H1 (cell line): ENCODE measurements around the gene SP4. TPM values are rescaled to one million over a fixed set of nuclear protein-coding genes. Genes with fewer than 3 reads are reported as not detected.

ENCODE experiments used
- ASH2L ChIP-seq: fragments of 200-600, 300-600 bp; sonication (generic); IDR thresholded peaks from one replicate; pipeline ENCODE4 v1.7.1; 2017; ENCODE audit warnings: low read length
- CHD1 ChIP-seq: IDR thresholded peaks from 2 replicates; pipeline ENCODE4 v1.6.1; 2012; ENCODE audit warnings: low read depth, low read length, improper control_type of control experiment
- EZH2 ChIP-seq: fragments of 200-600 bp; sonication (generic); IDR thresholded peaks from 2 replicates; pipeline ENCODE4 v1.7.1; 2012; ENCODE audit warnings: low read depth, mild to moderate bottlenecking, moderate library complexity, low read length, inconsistent platforms; ENCODE audit not compliant: severe bottlenecking
- GABPA ChIP-seq: IDR thresholded peaks from 2 replicates; pipeline ENCODE4 v1.6.1; 2011; ENCODE audit warnings: mild to moderate bottlenecking, low read length, moderate library complexity, borderline replicate concordance; ENCODE audit not compliant: insufficient read depth
- POU5F1 ChIP-seq: IDR thresholded peaks from 2 replicates; pipeline ENCODE4 v1.6.1; 2011; ENCODE audit warnings: low read depth, mild to moderate bottlenecking, low read length, moderate library complexity
- RNF2 ChIP-seq: fragments of 200-900, 300-1000 bp; sonication (generic); IDR thresholded peaks from 2 replicates; pipeline ENCODE4 v1.7.1; 2016; ENCODE audit warnings: borderline replicate concordance, low read depth, mild to moderate bottlenecking, antibody characterized with exemption, low read length; ENCODE audit not compliant: poor library complexity, severe bottlenecking; ENCODE audit errors: missing control alignments
- SIX5 ChIP-seq: IDR thresholded peaks from 2 replicates; pipeline ENCODE4 v1.6.1; 2011; ENCODE audit warnings: mild to moderate bottlenecking, low read depth, low read length
- SRF ChIP-seq: IDR thresholded peaks from 2 replicates; pipeline ENCODE4 v1.6.1; 2011; ENCODE audit warnings: mild to moderate bottlenecking, low read depth, low read length, moderate library complexity
- polyA plus RNA-seq, 7 experiments: library from polyadenylated mRNA; depleted of rRNA in 3 of 7; stranded (reverse) in 5 of 7; unstranded in 2 of 7; fragments of >200 nt in 5 of 7; fragments of 200-250 nt in 2 of 7; gene quantifications; 1 replicate in 5 of 7; 2 replicates in 1 of 7; 4 replicates in 1 of 7; pipeline versions ENCODE4 v1.2.1 to v1.2.3, GENCODE V29; 2011 to 2013; ENCODE audit warnings: missing spikeins in 2 of 7, mixed read lengths in 2 of 7
- total RNA-seq: library from RNA; stranded (reverse); fragmentation: NEBNext Ultra II Directional; extraction: Animal tissue kit (Norgen Biotek cat#: 25700); gene quantifications from 2 replicates; pipeline ENCODE4 v1.2.1, GENCODE V29; 2021
- TF ChIP-seq, protein P1 (sequence below): fragments of 300-600 bp; sonication (generic); IDR thresholded peaks from 2 replicates; pipeline ENCODE4 v1.7.1; 2012; ENCODE audit warnings: low read length, moderate library complexity, mild to moderate bottlenecking, inconsistent platforms; ENCODE audit not compliant: insufficient replicate concordance
- TF ChIP-seq, protein P2 (sequence below): IDR thresholded peaks from 2 replicates; pipeline ENCODE4 v1.6.1; 2012; ENCODE audit warnings: low read length, inconsistent platforms

Gene SP4
- total and polyA plus RNA-seq, 2 of the 8 experiments (the other 6 are each of a cell fraction or from before 2014, with no cell fraction given): 10.0 to 24.0 TPM

DNA sequence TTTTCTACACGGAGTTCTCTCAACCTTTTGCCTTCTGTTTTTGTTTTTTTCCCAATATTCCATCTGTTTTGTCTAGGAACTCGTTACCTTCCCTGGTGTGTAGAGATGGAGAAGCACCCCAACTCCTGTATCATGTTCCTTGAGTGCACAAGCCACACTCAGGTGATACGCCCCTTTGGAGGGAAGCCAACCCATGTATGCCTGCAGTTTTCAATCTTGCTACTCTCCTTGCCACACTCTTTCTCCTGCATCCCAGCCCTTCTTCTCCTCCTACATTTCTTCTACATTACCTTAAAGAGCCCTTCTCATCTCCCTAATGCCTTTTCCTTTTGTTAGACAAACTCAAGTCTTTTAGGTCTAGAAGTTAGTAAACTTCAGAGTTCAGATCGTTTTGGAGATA lies 10.2 kb upstream of the SP4 start (continued):
- TF ChIP-seq, protein P1, sequence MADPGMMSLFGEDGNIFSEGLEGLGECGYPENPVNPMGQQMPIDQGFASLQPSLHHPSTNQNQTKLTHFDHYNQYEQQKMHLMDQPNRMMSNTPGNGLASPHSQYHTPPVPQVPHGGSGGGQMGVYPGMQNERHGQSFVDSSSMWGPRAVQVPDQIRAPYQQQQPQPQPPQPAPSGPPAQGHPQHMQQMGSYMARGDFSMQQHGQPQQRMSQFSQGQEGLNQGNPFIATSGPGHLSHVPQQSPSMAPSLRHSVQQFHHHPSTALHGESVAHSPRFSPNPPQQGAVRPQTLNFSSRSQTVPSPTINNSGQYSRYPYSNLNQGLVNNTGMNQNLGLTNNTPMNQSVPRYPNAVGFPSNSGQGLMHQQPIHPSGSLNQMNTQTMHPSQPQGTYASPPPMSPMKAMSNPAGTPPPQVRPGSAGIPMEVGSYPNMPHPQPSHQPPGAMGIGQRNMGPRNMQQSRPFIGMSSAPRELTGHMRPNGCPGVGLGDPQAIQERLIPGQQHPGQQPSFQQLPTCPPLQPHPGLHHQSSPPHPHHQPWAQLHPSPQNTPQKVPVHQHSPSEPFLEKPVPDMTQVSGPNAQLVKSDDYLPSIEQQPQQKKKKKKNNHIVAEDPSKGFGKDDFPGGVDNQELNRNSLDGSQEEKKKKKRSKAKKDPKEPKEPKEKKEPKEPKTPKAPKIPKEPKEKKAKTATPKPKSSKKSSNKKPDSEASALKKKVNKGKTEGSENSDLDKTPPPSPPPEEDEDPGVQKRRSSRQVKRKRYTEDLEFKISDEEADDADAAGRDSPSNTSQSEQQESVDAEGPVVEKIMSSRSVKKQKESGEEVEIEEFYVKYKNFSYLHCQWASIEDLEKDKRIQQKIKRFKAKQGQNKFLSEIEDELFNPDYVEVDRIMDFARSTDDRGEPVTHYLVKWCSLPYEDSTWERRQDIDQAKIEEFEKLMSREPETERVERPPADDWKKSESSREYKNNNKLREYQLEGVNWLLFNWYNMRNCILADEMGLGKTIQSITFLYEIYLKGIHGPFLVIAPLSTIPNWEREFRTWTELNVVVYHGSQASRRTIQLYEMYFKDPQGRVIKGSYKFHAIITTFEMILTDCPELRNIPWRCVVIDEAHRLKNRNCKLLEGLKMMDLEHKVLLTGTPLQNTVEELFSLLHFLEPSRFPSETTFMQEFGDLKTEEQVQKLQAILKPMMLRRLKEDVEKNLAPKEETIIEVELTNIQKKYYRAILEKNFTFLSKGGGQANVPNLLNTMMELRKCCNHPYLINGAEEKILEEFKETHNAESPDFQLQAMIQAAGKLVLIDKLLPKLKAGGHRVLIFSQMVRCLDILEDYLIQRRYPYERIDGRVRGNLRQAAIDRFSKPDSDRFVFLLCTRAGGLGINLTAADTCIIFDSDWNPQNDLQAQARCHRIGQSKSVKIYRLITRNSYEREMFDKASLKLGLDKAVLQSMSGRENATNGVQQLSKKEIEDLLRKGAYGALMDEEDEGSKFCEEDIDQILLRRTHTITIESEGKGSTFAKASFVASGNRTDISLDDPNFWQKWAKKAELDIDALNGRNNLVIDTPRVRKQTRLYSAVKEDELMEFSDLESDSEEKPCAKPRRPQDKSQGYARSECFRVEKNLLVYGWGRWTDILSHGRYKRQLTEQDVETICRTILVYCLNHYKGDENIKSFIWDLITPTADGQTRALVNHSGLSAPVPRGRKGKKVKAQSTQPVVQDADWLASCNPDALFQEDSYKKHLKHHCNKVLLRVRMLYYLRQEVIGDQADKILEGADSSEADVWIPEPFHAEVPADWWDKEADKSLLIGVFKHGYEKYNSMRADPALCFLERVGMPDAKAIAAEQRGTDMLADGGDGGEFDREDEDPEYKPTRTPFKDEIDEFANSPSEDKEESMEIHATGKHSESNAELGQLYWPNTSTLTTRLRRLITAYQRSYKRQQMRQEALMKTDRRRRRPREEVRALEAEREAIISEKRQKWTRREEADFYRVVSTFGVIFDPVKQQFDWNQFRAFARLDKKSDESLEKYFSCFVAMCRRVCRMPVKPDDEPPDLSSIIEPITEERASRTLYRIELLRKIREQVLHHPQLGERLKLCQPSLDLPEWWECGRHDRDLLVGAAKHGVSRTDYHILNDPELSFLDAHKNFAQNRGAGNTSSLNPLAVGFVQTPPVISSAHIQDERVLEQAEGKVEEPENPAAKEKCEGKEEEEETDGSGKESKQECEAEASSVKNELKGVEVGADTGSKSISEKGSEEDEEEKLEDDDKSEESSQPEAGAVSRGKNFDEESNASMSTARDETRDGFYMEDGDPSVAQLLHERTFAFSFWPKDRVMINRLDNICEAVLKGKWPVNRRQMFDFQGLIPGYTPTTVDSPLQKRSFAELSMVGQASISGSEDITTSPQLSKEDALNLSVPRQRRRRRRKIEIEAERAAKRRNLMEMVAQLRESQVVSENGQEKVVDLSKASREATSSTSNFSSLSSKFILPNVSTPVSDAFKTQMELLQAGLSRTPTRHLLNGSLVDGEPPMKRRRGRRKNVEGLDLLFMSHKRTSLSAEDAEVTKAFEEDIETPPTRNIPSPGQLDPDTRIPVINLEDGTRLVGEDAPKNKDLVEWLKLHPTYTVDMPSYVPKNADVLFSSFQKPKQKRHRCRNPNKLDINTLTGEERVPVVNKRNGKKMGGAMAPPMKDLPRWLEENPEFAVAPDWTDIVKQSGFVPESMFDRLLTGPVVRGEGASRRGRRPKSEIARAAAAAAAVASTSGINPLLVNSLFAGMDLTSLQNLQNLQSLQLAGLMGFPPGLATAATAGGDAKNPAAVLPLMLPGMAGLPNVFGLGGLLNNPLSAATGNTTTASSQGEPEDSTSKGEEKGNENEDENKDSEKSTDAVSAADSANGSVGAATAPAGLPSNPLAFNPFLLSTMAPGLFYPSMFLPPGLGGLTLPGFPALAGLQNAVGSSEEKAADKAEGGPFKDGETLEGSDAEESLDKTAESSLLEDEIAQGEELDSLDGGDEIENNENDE: no peak
- no peak for TF ChIP-seq EZH2
- TF ChIP-seq CHD1: no peak
- TF ChIP-seq SIX5: no peak
- TF ChIP-seq GABPA: no peak
- no peak for TF ChIP-seq ASH2L
- TF ChIP-seq, protein P2, sequence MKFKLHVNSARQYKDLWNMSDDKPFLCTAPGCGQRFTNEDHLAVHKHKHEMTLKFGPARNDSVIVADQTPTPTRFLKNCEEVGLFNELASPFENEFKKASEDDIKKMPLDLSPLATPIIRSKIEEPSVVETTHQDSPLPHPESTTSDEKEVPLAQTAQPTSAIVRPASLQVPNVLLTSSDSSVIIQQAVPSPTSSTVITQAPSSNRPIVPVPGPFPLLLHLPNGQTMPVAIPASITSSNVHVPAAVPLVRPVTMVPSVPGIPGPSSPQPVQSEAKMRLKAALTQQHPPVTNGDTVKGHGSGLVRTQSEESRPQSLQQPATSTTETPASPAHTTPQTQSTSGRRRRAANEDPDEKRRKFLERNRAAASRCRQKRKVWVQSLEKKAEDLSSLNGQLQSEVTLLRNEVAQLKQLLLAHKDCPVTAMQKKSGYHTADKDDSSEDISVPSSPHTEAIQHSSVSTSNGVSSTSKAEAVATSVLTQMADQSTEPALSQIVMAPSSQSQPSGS: no peak
- TF ChIP-seq RNF2: no peak
- TF ChIP-seq SRF: no peak
- TF ChIP-seq POU5F1: no peak
